HEK293 (cell line): ENCODE data around the gene PHLDB1.

Source experiments
- GLIS1 ChIP-seq: fragments of 450-650 bp; formaldehyde crosslinking; IDR thresholded peaks from 2 replicates; pipeline ENCODE4 v1.5.1; 2016; ENCODE audit warnings: missing biosample characterization, missing genetic modification characterization
- KLF10 ChIP-seq: fragments of 450-650 bp; IDR thresholded peaks from 2 replicates; pipeline ENCODE4 v1.5.1; 2018; ENCODE audit warnings: missing biosample characterization, mild to moderate bottlenecking, missing genetic modification characterization
- KLF7 ChIP-seq: fragments of 450-650 bp; formaldehyde crosslinking; IDR thresholded peaks from 2 replicates; pipeline ENCODE4 v1.5.1; 2016; ENCODE audit warnings: missing biosample characterization, missing genetic modification characterization, borderline replicate concordance
- KLF9 ChIP-seq: fragments of 450-650 bp; formaldehyde crosslinking; IDR thresholded peaks from 2 replicates; pipeline ENCODE4 v1.5.1; 2016; ENCODE audit warnings: missing biosample characterization, missing genetic modification characterization, low read depth
- MEIS1 ChIP-seq: sonication (generic); formaldehyde crosslinking; IDR thresholded peaks from 2 replicates; pipeline ENCODE4 v1.8.1; 2022; ENCODE audit warnings: missing genetic modification reagents, mild to moderate bottlenecking, borderline replicate concordance
- OSR2 ChIP-seq: fragments of 450-650 bp; formaldehyde crosslinking; IDR thresholded peaks from 2 replicates; pipeline ENCODE4 v1.5.1; 2016; ENCODE audit warnings: missing biosample characterization, missing genetic modification characterization
- SP2 ChIP-seq: fragments of 450-650 bp; formaldehyde crosslinking; IDR thresholded peaks from 2 replicates; pipeline ENCODE4 v1.5.1; 2016; ENCODE audit warnings: missing biosample characterization, missing genetic modification characterization
- SP3 ChIP-seq: fragments of 450-650 bp; formaldehyde crosslinking; IDR thresholded peaks from 2 replicates; pipeline ENCODE4 v1.5.1; 2016; ENCODE audit warnings: missing biosample characterization, missing genetic modification characterization
- WT1 ChIP-seq: fragments of 450-650 bp; formaldehyde crosslinking; IDR thresholded peaks from 2 replicates; pipeline ENCODE4 v1.5.1; 2016; ENCODE audit warnings: missing biosample characterization, missing genetic modification characterization
- YY2 ChIP-seq: fragments of 450-650 bp; formaldehyde crosslinking; IDR thresholded peaks from 2 replicates; pipeline ENCODE4 v1.5.1; 2016; ENCODE audit warnings: missing biosample characterization, missing genetic modification characterization
- ZBTB17 ChIP-seq: fragments of 450-650 bp; formaldehyde crosslinking; IDR thresholded peaks from 2 replicates; pipeline ENCODE4 v1.5.1; 2016; ENCODE audit warnings: missing biosample characterization, missing genetic modification characterization
- ZBTB6 ChIP-seq: fragments of 450-650 bp; formaldehyde crosslinking; IDR thresholded peaks from 2 replicates; pipeline ENCODE4 v1.5.1; 2017; ENCODE audit warnings: missing biosample characterization, missing genetic modification characterization
- ZFP69B ChIP-seq: fragments of 450-650 bp; formaldehyde crosslinking; IDR thresholded peaks from 2 replicates; pipeline ENCODE4 v1.5.1; 2016; ENCODE audit warnings: missing biosample characterization, missing genetic modification characterization
- ZNF121 ChIP-seq: fragments of 450-650 bp; formaldehyde crosslinking; IDR thresholded peaks from 2 replicates; pipeline ENCODE4 v1.5.1; 2016; ENCODE audit warnings: missing biosample characterization, missing genetic modification characterization
- ZNF184 ChIP-seq: fragments of 450-650 bp; IDR thresholded peaks from 2 replicates; pipeline ENCODE4 v1.5.1; 2018; ENCODE audit warnings: missing biosample characterization, mild to moderate bottlenecking, missing genetic modification characterization
- ZNF2 ChIP-seq: fragments of 450-650 bp; formaldehyde crosslinking; IDR thresholded peaks from 2 replicates; pipeline ENCODE4 v1.5.1; 2016; ENCODE audit warnings: missing biosample characterization, missing genetic modification characterization
- ZNF23 ChIP-seq: fragments of 450-650 bp; formaldehyde crosslinking; IDR thresholded peaks from 2 replicates; pipeline ENCODE4 v1.5.1; 2016; ENCODE audit warnings: missing biosample characterization, missing genetic modification characterization, borderline replicate concordance
- ZNF248 ChIP-seq: fragments of 450-650 bp; formaldehyde crosslinking; IDR thresholded peaks from 2 replicates; pipeline ENCODE4 v1.5.1; 2017; ENCODE audit warnings: missing biosample characterization, missing genetic modification characterization
- ZNF366 ChIP-seq: fragments of 450-650 bp; formaldehyde crosslinking; conservative IDR thresholded peaks from 2 replicates; pipeline ENCODE4 v1.5.1; 2016; ENCODE audit warnings: missing biosample characterization, missing genetic modification characterization
- ZNF37A ChIP-seq: fragments of 450-650 bp; IDR thresholded peaks from 2 replicates; pipeline ENCODE4 v1.5.1; 2018; ENCODE audit warnings: missing biosample characterization, missing genetic modification characterization
- ZNF416 ChIP-seq: fragments of 450-650 bp; formaldehyde crosslinking; IDR thresholded peaks from 2 replicates; pipeline ENCODE4 v1.5.1; 2016; ENCODE audit warnings: missing biosample characterization, missing genetic modification characterization
- ZNF426 ChIP-seq: fragments of 450-650 bp; formaldehyde crosslinking; IDR thresholded peaks from 2 replicates; pipeline ENCODE4 v1.5.1; 2017; ENCODE audit warnings: missing biosample characterization, missing genetic modification characterization, mild to moderate bottlenecking, inconsistent platforms, moderate library complexity
- ZNF473 ChIP-seq: fragments of 450-650 bp; formaldehyde crosslinking; IDR thresholded peaks from 2 replicates; pipeline ENCODE4 v1.5.1; 2017; ENCODE audit warnings: missing biosample characterization, missing genetic modification characterization
- ZNF513 ChIP-seq: fragments of 450-650 bp; IDR thresholded peaks from 2 replicates; pipeline ENCODE4 v1.5.1; 2018; ENCODE audit warnings: missing biosample characterization, missing genetic modification characterization
- ZNF518A ChIP-seq: fragments of 450-650 bp; formaldehyde crosslinking; conservative IDR thresholded peaks from 2 replicates; pipeline ENCODE4 v1.5.1; 2016; ENCODE audit warnings: low read depth, missing biosample characterization, missing genetic modification characterization
- ZNF521 ChIP-seq: fragments of 450-650 bp; formaldehyde crosslinking; IDR thresholded peaks from 2 replicates; pipeline ENCODE4 v1.5.1; 2017; ENCODE audit warnings: missing biosample characterization, mild to moderate bottlenecking, missing genetic modification characterization
- ZNF558 ChIP-seq: fragments of 450-650 bp; formaldehyde crosslinking; IDR thresholded peaks from 2 replicates; pipeline ENCODE4 v1.5.1; 2016; ENCODE audit warnings: missing biosample characterization, missing genetic modification characterization
- ZNF571 ChIP-seq: fragments of 450-650 bp; formaldehyde crosslinking; IDR thresholded peaks from 2 replicates; pipeline ENCODE4 v1.5.0; 2017; ENCODE audit warnings: missing biosample characterization, missing genetic modification characterization
- ZNF580 ChIP-seq: fragments of 450-650 bp; formaldehyde crosslinking; IDR thresholded peaks from 2 replicates; pipeline ENCODE4 v1.5.1; 2016; ENCODE audit warnings: missing biosample characterization, missing genetic modification characterization
- ZNF600 ChIP-seq: fragments of 450-650 bp; formaldehyde crosslinking; IDR thresholded peaks from 2 replicates; pipeline ENCODE4 v1.5.1; 2016; ENCODE audit warnings: missing biosample characterization, missing genetic modification characterization
- ZNF660 ChIP-seq: fragments of 450-650 bp; IDR thresholded peaks from 2 replicates; pipeline ENCODE4 v1.5.1; 2018; ENCODE audit warnings: missing biosample characterization, mild to moderate bottlenecking, missing genetic modification characterization
- ZNF830 ChIP-seq: fragments of 450-650 bp; IDR thresholded peaks from 2 replicates; pipeline ENCODE4 v1.5.0; 2018; ENCODE audit warnings: missing biosample characterization, missing genetic modification characterization, low read depth, mild to moderate bottlenecking, moderate library complexity
- TF ChIP-seq, protein P1 (sequence below): fragments of 450-650 bp; formaldehyde crosslinking; IDR thresholded peaks from 2 replicates; pipeline ENCODE4 v1.5.1; 2016; ENCODE audit warnings: missing biosample characterization, missing genetic modification characterization

Gene PHLDB1

DNA sequence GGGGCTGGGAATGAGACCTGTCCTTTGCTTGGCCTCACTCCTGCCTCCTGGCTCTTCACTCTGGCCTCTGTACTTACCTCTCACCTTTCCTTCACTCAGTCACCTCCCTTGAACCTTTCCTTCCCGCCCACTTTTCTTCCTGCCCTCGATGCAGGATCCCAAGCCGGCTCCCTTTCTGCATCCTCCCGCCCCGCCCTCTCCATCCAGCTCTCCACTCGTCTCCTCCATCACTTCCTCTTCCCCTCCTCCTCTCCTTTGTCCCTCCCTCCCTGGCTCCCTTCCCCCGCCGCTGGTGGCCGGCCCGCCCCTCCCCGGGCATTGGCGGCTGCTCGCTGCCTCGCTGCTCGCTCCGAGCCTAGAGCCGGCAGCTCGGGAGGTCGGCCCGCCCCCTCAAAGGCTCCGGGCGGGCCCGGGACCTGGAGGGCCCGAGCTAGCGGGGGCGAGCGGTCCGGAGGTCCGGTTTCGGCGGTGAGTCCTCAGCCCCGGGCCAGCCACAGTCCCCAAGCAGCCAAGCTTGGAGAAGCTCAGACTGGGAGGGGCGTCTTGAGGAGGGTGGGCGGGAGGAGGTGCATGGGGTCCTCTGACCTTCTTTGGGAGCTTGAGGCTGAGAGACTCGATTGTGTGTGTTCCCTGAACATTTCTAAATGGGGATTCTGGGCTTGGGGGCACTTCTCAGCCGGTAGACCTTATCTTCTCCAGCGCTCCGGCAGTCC lies 13.8 kb downstream of the PHLDB1 start (continued):
- TF ChIP-seq ZNF416 (tag by site-specific recombination) (no peak), WT1 (tag by site-specific recombination) (0 out of 2 replicates have a peak, but pooled peaks have one; percentile 14), ZBTB6 (tag by site-specific recombination) (peak; percentile 69), KLF7 (tag by site-specific recombination) (no peak), SP2 (tag by site-specific recombination) (peak; percentile 93), ZNF248 (tag by site-specific recombination) (no peak), ZBTB17 (peak; percentile 86), ZNF473 (tag by site-specific recombination) (no peak), ZNF660 (no peak), ZNF513 (no peak), ZNF571 (tag by site-specific recombination) (no peak), SP3 (tag by site-specific recombination) (peak; percentile 80), ZNF521 (no peak), ZNF518A (tag by site-specific recombination) (no peak), ZNF23 (tag by site-specific recombination) (no peak), ZNF37A (no peak), ZNF366 (tag by site-specific recombination) (peak; percentile 87), ZNF426 (tag by site-specific recombination) (no peak), MEIS1 (no peak), ZNF184 (no peak), KLF9 (tag by site-specific recombination) (peak; percentile 83), KLF10 (tag by site-specific recombination) (no peak), ZNF121 (tag by site-specific recombination) (peak; percentile 51; the same call in 1 of the 2 replicates), OSR2 (tag by site-specific recombination) (no peak), ZNF830 (tag by site-specific recombination) (no peak), ZNF558 (tag by site-specific recombination) (no peak), ZFP69B (tag by site-specific recombination) (no peak), ZNF600 (tag by site-specific recombination) (peak; percentile 52; the same call in 1 of the 2 replicates), ZNF2 (tag by site-specific recombination) (no peak), GLIS1 (tag by site-specific recombination) (peak; percentile 87), YY2 (tag by site-specific recombination) (no peak), ZNF580 (tag by site-specific recombination) (no peak)
- TF ChIP-seq, protein P1, sequence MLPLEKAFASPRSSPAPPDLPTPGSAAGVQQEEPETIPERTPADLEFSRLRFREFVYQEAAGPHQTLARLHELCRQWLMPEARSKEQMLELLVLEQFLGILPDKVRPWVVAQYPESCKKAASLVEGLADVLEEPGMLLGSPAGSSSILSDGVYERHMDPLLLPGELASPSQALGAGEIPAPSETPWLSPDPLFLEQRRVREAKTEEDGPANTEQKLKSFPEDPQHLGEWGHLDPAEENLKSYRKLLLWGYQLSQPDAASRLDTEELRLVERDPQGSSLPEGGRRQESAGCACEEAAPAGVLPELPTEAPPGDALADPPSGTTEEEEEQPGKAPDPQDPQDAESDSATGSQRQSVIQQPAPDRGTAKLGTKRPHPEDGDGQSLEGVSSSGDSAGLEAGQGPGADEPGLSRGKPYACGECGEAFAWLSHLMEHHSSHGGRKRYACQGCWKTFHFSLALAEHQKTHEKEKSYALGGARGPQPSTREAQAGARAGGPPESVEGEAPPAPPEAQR (tag by site-specific recombination), result no peak
